HepG2 (cell line): Measurements from ENCODE around the gene CD7. TPM values are rescaled to one million over a fixed set of nuclear protein-coding genes. Genes with fewer than 3 reads are reported as not detected.

Experiments used
- ARID5B ChIP-seq: IDR thresholded peaks from 2 replicates; pipeline ENCODE4 v1.4.0; 2020; ENCODE audit warnings: mild to moderate bottlenecking, missing genetic modification reagents
- CENPX ChIP-seq: sonication (generic); formaldehyde crosslinking; IDR thresholded peaks from 2 replicates; pipeline ENCODE4 v1.9.0; 2021; ENCODE audit warnings: mild to moderate bottlenecking, missing genetic modification reagents, moderate library complexity
- E2F5 ChIP-seq: sonication (generic); formaldehyde crosslinking; conservative IDR thresholded peaks from 2 replicates; pipeline ENCODE4 v1.4.0; 2020; ENCODE audit warnings: missing genetic modification reagents
- LBX2 ChIP-seq: sonication (generic); formaldehyde crosslinking; IDR thresholded peaks from 2 replicates; pipeline ENCODE4 v1.5.0; 2020; ENCODE audit warnings: missing genetic modification reagents, mild to moderate bottlenecking, borderline replicate concordance
- MAZ ChIP-seq, 2 experiments: sonication (generic) in 1 of 2; formaldehyde crosslinking in 1 of 2; IDR thresholded peaks; 2 replicates each; pipeline versions ENCODE4 v1.5.0 to v1.6.1; 2012 to 2020; ENCODE audit warnings: low read depth in 2 of 2, mild to moderate bottlenecking in 2 of 2, borderline replicate concordance in 1 of 2, improper control_type of control experiment in 1 of 2, low read length in 1 of 2, missing genetic modification reagents in 1 of 2, moderate library complexity in 1 of 2
- MLX ChIP-seq: IDR thresholded peaks from 2 replicates; pipeline ENCODE4 v1.6.1; 2016
- SRSF4 ChIP-seq: fragments of 200-400 bp; formaldehyde crosslinking; IDR thresholded peaks from one replicate; pipeline ENCODE4 v1.6.1; 2018; ENCODE audit warnings: mild to moderate bottlenecking, low read depth, low read length, moderate library complexity; ENCODE audit not compliant: poor library complexity, severe bottlenecking
- TAF15 ChIP-seq: fragments of 200-400 bp; formaldehyde crosslinking; IDR thresholded peaks from one replicate; pipeline ENCODE4 v1.6.1; 2018; ENCODE audit warnings: mild to moderate bottlenecking, low read depth, low read length; ENCODE audit not compliant: poor library complexity, severe bottlenecking
- ZFP91 ChIP-seq: sonication (generic); formaldehyde crosslinking; IDR thresholded peaks from 2 replicates; pipeline ENCODE4 v1.9.0; 2022; ENCODE audit warnings: missing genetic modification reagents, mild to moderate bottlenecking, borderline replicate concordance
- ZNF10 ChIP-seq: sonication (generic); formaldehyde crosslinking; IDR thresholded peaks from 2 replicates; pipeline ENCODE4 v1.4.0; 2020; ENCODE audit warnings: mild to moderate bottlenecking, low read depth, missing genetic modification reagents, borderline replicate concordance
- ZNF121 ChIP-seq: sonication (generic); formaldehyde crosslinking; IDR thresholded peaks from 2 replicates; pipeline ENCODE4 v1.5.0; 2020; ENCODE audit warnings: mild to moderate bottlenecking, missing genetic modification reagents
- ZNF362 ChIP-seq: sonication (generic); formaldehyde crosslinking; IDR thresholded peaks from 2 replicates; pipeline ENCODE4 v1.4.0; 2020; ENCODE audit warnings: missing genetic modification reagents, mild to moderate bottlenecking, borderline replicate concordance
- ZNF549 ChIP-seq: sonication (generic); formaldehyde crosslinking; IDR thresholded peaks from 2 replicates; pipeline ENCODE4 v1.5.0; 2020; ENCODE audit warnings: missing genetic modification reagents
- ZNF720 ChIP-seq: sonication (generic); formaldehyde crosslinking; IDR thresholded peaks from 2 replicates; pipeline ENCODE4 v1.4.0; 2020; ENCODE audit warnings: missing genetic modification reagents
- ZNF780A ChIP-seq: sonication (generic); formaldehyde crosslinking; IDR thresholded peaks from 2 replicates; pipeline ENCODE4 v1.8.0; 2022; ENCODE audit warnings: mild to moderate bottlenecking, missing genetic modification reagents, moderate library complexity
- ZNF784 ChIP-seq: sonication (generic); formaldehyde crosslinking; IDR thresholded peaks from 2 replicates; pipeline ENCODE4 v1.5.1; 2020; ENCODE audit warnings: missing genetic modification reagents, mild to moderate bottlenecking, borderline replicate concordance
- ZNF883 ChIP-seq: sonication (generic); formaldehyde crosslinking; IDR thresholded peaks from 2 replicates; pipeline ENCODE4 v1.5.1; 2020; ENCODE audit warnings: mild to moderate bottlenecking, missing genetic modification reagents; ENCODE audit errors: not compliant biosample characterization
- polyA plus RNA-seq, 8 experiments: library from polyadenylated mRNA; depleted of rRNA in 3 of 8; stranded (reverse) in 7 of 8; unstranded in 1 of 8; fragments of >200 nt; fragmentation: Illumina TruSeq in 4 of 8; extraction: Trizol in 4 of 8; gene quantifications; 2 replicates each; pipeline versions ENCODE4 v1.2.1 to v1.2.3, GENCODE V29; 2011 to 2016; ENCODE audit warnings: low read depth in 4 of 8, missing spikeins in 1 of 8, mixed read lengths in 1 of 8; ENCODE audit not compliant: insufficient read depth in 1 of 8
- total RNA-seq, 5 experiments: library from RNA; depleted of rRNA; stranded (reverse); fragments of >200 nt; fragmentation: Illumina TruSeq; extraction: Trizol; gene quantifications; 2 replicates each; pipeline ENCODE4 v1.2.3, GENCODE V29; 2016; ENCODE audit warnings: low read depth in 1 of 5

Gene CD7
- total and polyA plus RNA-seq, 2 of the 13 experiments (the other 11 are each of a cell fraction or from before 2014, with no cell fraction given), result 67.6 to 76.4 TPM

- TF ChIP-seq MLX (CRISPR knock-in tag) (no peak), ZNF784 (CRISPR knock-in tag) (no peak), LBX2 (peak; percentile 65; the same call in 1 of the 2 replicates), ZNF883 (no peak), ZNF720 (CRISPR knock-in tag) (0 out of 2 replicates have a peak, but pooled peaks have one; percentile 39), ZNF549 (CRISPR knock-in tag) (no peak), ZNF780A (no peak), ZNF10 (no peak), SRSF4 (no peak), TAF15 (no peak), CENPX (CRISPR knock-in tag) (no peak), ZNF121 (CRISPR knock-in tag) (peak; percentile 31; the same call in 1 of the 2 replicates), ARID5B (CRISPR knock-in tag) (peak; percentile 71; the same call in 1 of the 2 replicates), ZFP91 (CRISPR knock-in tag) (peak; percentile 80; the same call in 1 of the 2 replicates), ZNF362 (CRISPR knock-in tag) (peak; percentile 45; the same call in 1 of the 2 replicates), E2F5 (CRISPR knock-in tag) (no peak), MAZ (IDR thresholded peaks at IDR 0.05; ENCODE audit: borderline replicate concordance, low read depth, low read length) (no peak), MAZ (CRISPR knock-in tag; IDR thresholded peaks at IDR 0.05; ENCODE audit: low read depth) (no peak)
These were observed 34.5 kb upstream of the CD7 start (continued) for GRCh38 chr17:82351713-82352488.
